Fibroblast of lung (primary cell): Measurements from ENCODE around the gene TNPO3. TPM values are rescaled to one million over a fixed set of nuclear protein-coding genes. Genes with fewer than 3 reads are reported as not detected.

Experiments used
- DNase-seq, 2 donors: peaks; one replicate each; pipeline versions ENCODE4 v3.0.0 to v3.0.0-alpha.2; 2010; ENCODE audit warnings: low read depth in 2 of 2
- H2AFZ ChIP-seq: 2 replicates; pipeline ENCODE4 v1.5.1; 2012; ENCODE audit warnings: low read length, control low read depth, inconsistent platforms
- H3K27ac ChIP-seq: 2 replicates; pipeline ENCODE4 v1.5.1; 2011; ENCODE audit warnings: low read length, control low read depth; ENCODE audit not compliant: insufficient read depth
- H3K27me3 ChIP-seq: 2 replicates; pipeline ENCODE4 v1.5.1; 2011; ENCODE audit warnings: mild to moderate bottlenecking, low read length; ENCODE audit not compliant: control insufficient read depth, insufficient read depth
- H3K36me3 ChIP-seq: 2 replicates; pipeline ENCODE4 v1.5.1; 2011; ENCODE audit warnings: low read length; ENCODE audit not compliant: control insufficient read depth, insufficient read depth
- H3K4me1 ChIP-seq: 2 replicates; pipeline ENCODE4 v1.5.1; 2011; ENCODE audit warnings: low read length; ENCODE audit not compliant: control insufficient read depth, insufficient read depth; ENCODE audit errors: extremely low read depth
- H3K4me2 ChIP-seq: 2 replicates; pipeline ENCODE4 v1.5.1; 2011; ENCODE audit warnings: low read length, control low read depth; ENCODE audit not compliant: insufficient read depth; ENCODE audit errors: extremely low read depth
- H3K4me3 ChIP-seq, 4 experiments: fragments of 200-600 bp in 1 of 4; sonication (generic) in 1 of 4; replicated peaks in 1 of 4; 2 replicates each; pipeline ENCODE4 v1.5.1; 2011 to 2016; ENCODE audit warnings: low read length in 4 of 4, low read depth in 3 of 4, mild to moderate bottlenecking in 3 of 4, control low read depth in 2 of 4, inconsistent platforms in 1 of 4, mixed read lengths in 1 of 4; ENCODE audit not compliant: insufficient read depth in 1 of 4; ENCODE audit errors: control extremely low read depth in 1 of 4
- H3K79me2 ChIP-seq: 2 replicates; pipeline ENCODE4 v1.5.1; 2012; ENCODE audit warnings: mild to moderate bottlenecking, low read length, inconsistent platforms; ENCODE audit not compliant: control insufficient read depth, insufficient read depth
- H3K9ac ChIP-seq: 2 replicates; pipeline ENCODE4 v1.5.1; 2011; ENCODE audit warnings: mild to moderate bottlenecking, low read length, control low read depth; ENCODE audit not compliant: insufficient read depth
- H3K9me3 ChIP-seq: 2 replicates; pipeline ENCODE4 v1.5.1; 2012; ENCODE audit warnings: low read depth, low read length; ENCODE audit not compliant: control insufficient read depth, insufficient read depth
- H4K20me1 ChIP-seq: 2 replicates; pipeline ENCODE4 v1.5.1; 2011; ENCODE audit warnings: low read length; ENCODE audit not compliant: control insufficient read depth, insufficient read depth; ENCODE audit errors: extremely low read depth
- CTCF ChIP-seq, 2 donors: IDR thresholded peaks in 1 of 2; conservative IDR thresholded peaks in 1 of 2; 1 replicate in 1 of 2; 2 replicates in 1 of 2; pipeline ENCODE4 v1.5.1; 2011 to 2012; ENCODE audit warnings: low read length in 2 of 2, control low read depth in 1 of 2, inconsistent platforms in 1 of 2, low read depth in 1 of 2, mild to moderate bottlenecking in 1 of 2
- EZH2 ChIP-seq: IDR thresholded peaks from 2 replicates; pipeline ENCODE4 v1.5.1; 2012; ENCODE audit warnings: low read length, control low read depth, mild to moderate bottlenecking; ENCODE audit errors: missing control alignments
- polyA plus RNA-seq, 2 donors: library from polyadenylated mRNA; depleted of rRNA in 1 of 2; stranded (reverse) in 1 of 2; unstranded in 1 of 2; fragments of >200 nt; gene quantifications; 2 replicates each; pipeline ENCODE4 v1.2.1, GENCODE V29; 2011 to 2012; ENCODE audit warnings: missing spikeins in 1 of 2
- total RNA-seq: library from RNA; depleted of rRNA; stranded (reverse); fragments of >200 nt; gene quantifications from 2 replicates; pipeline ENCODE4 v1.2.1, GENCODE V29; 2014

Gene TNPO3
- total and polyA plus RNA-seq, 2 donors (not counting 1 experiment from before 2014, with no cell fraction given): 39.1 to 73.5 TPM

- Histone ChIP-seq H3K36me3 (no peaks in the 10 kb centered on the region), H3K4me2 (no peak overlapping the region), H3K4me1 (no peaks in the 10 kb centered on the region), H3K4me3 (no peak overlapping the region), H2AFZ (no peak overlapping the region), H4K20me1 (no peaks in the 10 kb centered on the region), H3K27ac (no peak overlapping the region), H3K27me3 (peaks cover 36% of the 10 kb centered on the region), H3K9me3 (no peaks in the 10 kb centered on the region), H3K9ac (no peak overlapping the region), H3K79me2 (no peaks in the 10 kb centered on the region)
- TF ChIP-seq CTCF (conservative IDR thresholded peaks at IDR 0.05 in 1 of 2, IDR thresholded peaks at IDR 0.05 in 1 of 2; ENCODE audit: low read depth in 1 of 2, low read length in 2 of 2): no peak
- no peak for TF ChIP-seq EZH2
- no peak for DNase-seq
These were observed 115.6 kb downstream of the TNPO3 start for GRCh38 chr7:128939075-128939860.

- Histone ChIP-seq H3K27ac (no peak overlapping the region), H3K36me3 (no peaks in the 10 kb centered on the region), H2AFZ (peak overlapping the region; percentile 33), H3K9ac (no peak overlapping the region), H3K9me3 (no peaks in the 10 kb centered on the region), H3K27me3 (peaks cover 36% of the 10 kb centered on the region), H3K4me2 (peak overlapping the region; percentile 80), H3K79me2 (no peaks in the 10 kb centered on the region), H3K4me1 (no peaks in the 10 kb centered on the region), H3K4me3 (peak overlapping the region; percentile 26 to 39 (median 34)), H4K20me1 (no peaks in the 10 kb centered on the region)
- TF ChIP-seq EZH2: peak; percentile 83
- TF ChIP-seq CTCF (conservative IDR thresholded peaks at IDR 0.05 in 1 of 2, IDR thresholded peaks at IDR 0.05 in 1 of 2; ENCODE audit: low read depth in 1 of 2, low read length in 2 of 2): no peak
- DNase-seq: no peak
These were observed 116.3 kb downstream of the TNPO3 start for GRCh38 chr7:128938544-128939074.

- TF ChIP-seq EZH2 (no peak), CTCF (conservative IDR thresholded peaks at IDR 0.05 in 1 of 2, IDR thresholded peaks at IDR 0.05 in 1 of 2; ENCODE audit: low read depth in 1 of 2, low read length in 2 of 2) (no peak)
- no peaks in the 10 kb centered on the region for H4K20me1 ChIP-seq
- no peaks in the 10 kb centered on the region for H3K79me2 ChIP-seq
- no peaks in the 10 kb centered on the region for H3K36me3 ChIP-seq
- peak within 1 kb of the TSS; percentile 26 to 39 (median 34) for H3K4me3 ChIP-seq
- no peak for DNase-seq
- H3K9me3 ChIP-seq: no peaks in the 10 kb centered on the region
- no peaks in the 10 kb centered on the region for H3K4me1 ChIP-seq
- peak within 1 kb of the TSS; percentile 80 for H3K4me2 ChIP-seq
- no peak within 1 kb of the TSS for H3K27ac ChIP-seq
- peak within 1 kb of the TSS; percentile 33 for H2AFZ ChIP-seq
- H3K27me3 ChIP-seq: peaks cover 36% of the 10 kb centered on the region
- no peak within 1 kb of the TSS for H3K9ac ChIP-seq
These were observed 117.0 kb downstream of the TNPO3 start, which contains the start of gene IRF5 for GRCh38 chr7:128937647-128938543. Gene IRF5 (plus strand): TSS chr7:128937927. CDS start chr7:128942082, 4,155 bp downstream.
